SHP77 (cell line): ENCODE results near the gene SCAPER.
"Not testable (repeated sequence)": the region's sequence is repeated elsewhere in the genome, so short reads cannot be mapped to it uniquely, and the experiment has no call there.

Experiments used
- DNase-seq, 2 experiments: peaks; one replicate each; lab custom pipeline; 2025; lab: John Stamatoyannopoulos, UW

SCAPER gene

GRCh38 chr15:76913737-76914136 is 8.6 kb upstream of the SCAPER start:
- no peak for DNase-seq

- no peak for DNase-seq
Measured at GRCh38 chr15:76912430-76912829, 7.3 kb upstream of the SCAPER start.

GRCh38 chr15:76905855-76906254 is 715 bp upstream of the SCAPER start:
- DNase-seq, result peak; percentile 39 to 66

- DNase-seq, result peak in 1 of 2 experiments; percentile 62
Measured at GRCh38 chr15:76904461-76905012, 603 bp downstream of the SCAPER start.

GRCh38 chr15:76903251-76903681 is 1.9 kb downstream of the SCAPER start:
- peak in 1 of 2 experiments; percentile 12 for DNase-seq

GRCh38 chr15:76901965-76902364 is 3.2 kb downstream of the SCAPER start:
- no peak for DNase-seq

- not testable (repeated sequence) for DNase-seq
Measured at GRCh38 chr15:76899931-76900310, 5.2 kb downstream of the SCAPER start.

GRCh38 chr15:76899176-76899930 is 5.8 kb downstream of the SCAPER start:
- not testable (repeated sequence) for DNase-seq

GRCh38 chr15:76898102-76898501 is 7.0 kb downstream of the SCAPER start:
- DNase-seq, result no peak

GRCh38 chr15:76894174-76894573 is 11.0 kb downstream of the SCAPER start:
- no peak for DNase-seq

- not testable (repeated sequence) for DNase-seq
Measured at GRCh38 chr15:76892836-76893235, 12.3 kb downstream of the SCAPER start.

- not testable (repeated sequence) for DNase-seq
Measured at GRCh38 chr15:76887280-76888141, 17.6 kb downstream of the SCAPER start.

- DNase-seq, result no peak
Measured at GRCh38 chr15:76885212-76885611, 19.9 kb downstream of the SCAPER start.

- no peak for DNase-seq
Measured at GRCh38 chr15:76875911-76876310, 29.2 kb downstream of the SCAPER start.

GRCh38 chr15:76873066-76873465 is 32.1 kb downstream of the SCAPER start:
- DNase-seq, result not testable (repeated sequence)

GRCh38 chr15:76871930-76872329 is 33.2 kb downstream of the SCAPER start:
- DNase-seq, result no peak

- DNase-seq, result no peak
Measured at GRCh38 chr15:76868740-76869139, 36.4 kb downstream of the SCAPER start.

- DNase-seq, result peak in 1 of 2 experiments; percentile 2
Measured at GRCh38 chr15:76866716-76867321, 38.3 kb downstream of the SCAPER start.

- no peak for DNase-seq
Measured at GRCh38 chr15:76866008-76866407, 39.1 kb downstream of the SCAPER start.

- DNase-seq, result no peak
Measured at GRCh38 chr15:76865548-76865991, 39.6 kb downstream of the SCAPER start.

- DNase-seq, result no peak
Measured at GRCh38 chr15:76864586-76864985, 40.6 kb downstream of the SCAPER start.

GRCh38 chr15:76863693-76864092 is 41.4 kb downstream of the SCAPER start:
- no peak for DNase-seq
